BE2C (cell line): ENCODE results near the gene CRIP3.

Experiments
- DNase-seq: peaks from one replicate; pipeline ENCODE4 v3.0.0-alpha.2; 2020
- H3K27me3 ChIP-seq: fragments of 250-450 bp; sonication (Bioruptor Pico); 2 replicates; pipeline ENCODE4 v1.5.1; 2020; ENCODE audit warnings: mild to moderate bottlenecking
- H3K36me3 ChIP-seq: fragments of 250-450 bp; sonication (Bioruptor Pico); 2 replicates; pipeline ENCODE4 v1.5.1; 2020; ENCODE audit warnings: mild to moderate bottlenecking
- H3K4me1 ChIP-seq: fragments of 250-450 bp; sonication (Bioruptor Pico); 2 replicates; pipeline ENCODE4 v1.5.1; 2020
- H3K4me3 ChIP-seq: 2 replicates; pipeline ENCODE4 v1.5.1; 2011; ENCODE audit warnings: low read depth, low read length
- H3K9me3 ChIP-seq: fragments of 250-450 bp; sonication (Bioruptor Pico); 2 replicates; pipeline ENCODE4 v1.5.1; 2020
- CTCF ChIP-seq: IDR thresholded peaks from 2 replicates; pipeline ENCODE4 v1.5.1; 2012; ENCODE audit warnings: mild to moderate bottlenecking, low read depth, low read length

The CRIP3 gene

GRCh38 chr6:43274916-43275597, 33.6 kb downstream of the CRIP3 start:
- Histone ChIP-seq H3K4me3 (no peak overlapping the region), H3K27me3 (peaks cover 8% of the 10 kb centered on the region; the same call in 1 of the 2 replicates), H3K9me3 (no peaks in the 10 kb centered on the region), H3K4me1 (peaks cover 2% of the 10 kb centered on the region), H3K36me3 (no peaks in the 10 kb centered on the region)
- TF ChIP-seq CTCF, result no peak
- no peak for DNase-seq

- DNase-seq, result no peak
- peaks cover 8% of the 10 kb centered on the region; the same call in 1 of the 2 replicates for H3K27me3 ChIP-seq
- H3K36me3 ChIP-seq, result no peaks in the 10 kb centered on the region
- no peaks in the 10 kb centered on the region for H3K9me3 ChIP-seq
- TF ChIP-seq CTCF, result no peak
- H3K4me3 ChIP-seq, result no peak overlapping the region
- H3K4me1 ChIP-seq, result peaks cover 4% of the 10 kb centered on the region
Measured at GRCh38 chr6:43274127-43274915, 34.3 kb downstream of the CRIP3 start.

DNA sequence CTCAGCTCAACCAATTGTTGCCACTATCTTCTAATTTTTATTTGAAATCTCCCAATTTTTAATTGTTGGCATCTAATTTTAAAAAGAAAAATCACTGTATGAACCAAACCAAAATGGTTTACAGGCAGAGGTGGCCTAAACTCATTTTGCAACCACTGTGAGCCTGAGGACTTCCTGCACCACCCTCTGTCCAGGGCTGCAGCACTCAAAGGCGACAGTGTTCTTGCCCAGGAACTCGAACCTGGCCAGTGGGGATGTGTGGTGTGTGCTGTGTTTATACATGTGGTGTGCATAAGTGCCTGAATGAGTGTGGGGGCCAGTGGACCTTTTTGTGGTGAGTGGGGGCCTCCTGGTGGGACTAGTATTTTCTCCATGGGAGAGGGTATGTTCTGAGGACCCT, 34.9 kb downstream of the CRIP3 start:
- Histone ChIP-seq H3K36me3 (no peaks in the 10 kb centered on the region), H3K27me3 (peaks cover 8% of the 10 kb centered on the region; the same call in 1 of the 2 replicates), H3K4me3 (no peak overlapping the region), H3K9me3 (no peaks in the 10 kb centered on the region), H3K4me1 (peaks cover 4% of the 10 kb centered on the region)
- no peak for TF ChIP-seq CTCF
- no peak for DNase-seq

- no peak overlapping the region for H3K4me3 ChIP-seq
- H3K4me1 ChIP-seq, result peaks cover 12% of the 10 kb centered on the region
- no peaks in the 10 kb centered on the region for H3K36me3 ChIP-seq
- DNase-seq, result no peak
- TF ChIP-seq CTCF, result no peak
- no peaks in the 10 kb centered on the region for H3K9me3 ChIP-seq
- H3K27me3 ChIP-seq, result peaks cover 8% of the 10 kb centered on the region; the same call in 1 of the 2 replicates
Measured at GRCh38 chr6:43271944-43272343, 36.7 kb downstream of the CRIP3 start.

GRCh38 chr6:43271103-43271815, 37.4 kb downstream of the CRIP3 start:
- Histone ChIP-seq H3K4me3 (no peak overlapping the region), H3K27me3 (peaks cover 8% of the 10 kb centered on the region; the same call in 1 of the 2 replicates), H3K9me3 (no peaks in the 10 kb centered on the region), H3K36me3 (no peaks in the 10 kb centered on the region), H3K4me1 (peaks cover 12% of the 10 kb centered on the region)
- DNase-seq, result no peak
- no peak for TF ChIP-seq CTCF
